ENCODE results near the gene HOXC10.

DNA sequence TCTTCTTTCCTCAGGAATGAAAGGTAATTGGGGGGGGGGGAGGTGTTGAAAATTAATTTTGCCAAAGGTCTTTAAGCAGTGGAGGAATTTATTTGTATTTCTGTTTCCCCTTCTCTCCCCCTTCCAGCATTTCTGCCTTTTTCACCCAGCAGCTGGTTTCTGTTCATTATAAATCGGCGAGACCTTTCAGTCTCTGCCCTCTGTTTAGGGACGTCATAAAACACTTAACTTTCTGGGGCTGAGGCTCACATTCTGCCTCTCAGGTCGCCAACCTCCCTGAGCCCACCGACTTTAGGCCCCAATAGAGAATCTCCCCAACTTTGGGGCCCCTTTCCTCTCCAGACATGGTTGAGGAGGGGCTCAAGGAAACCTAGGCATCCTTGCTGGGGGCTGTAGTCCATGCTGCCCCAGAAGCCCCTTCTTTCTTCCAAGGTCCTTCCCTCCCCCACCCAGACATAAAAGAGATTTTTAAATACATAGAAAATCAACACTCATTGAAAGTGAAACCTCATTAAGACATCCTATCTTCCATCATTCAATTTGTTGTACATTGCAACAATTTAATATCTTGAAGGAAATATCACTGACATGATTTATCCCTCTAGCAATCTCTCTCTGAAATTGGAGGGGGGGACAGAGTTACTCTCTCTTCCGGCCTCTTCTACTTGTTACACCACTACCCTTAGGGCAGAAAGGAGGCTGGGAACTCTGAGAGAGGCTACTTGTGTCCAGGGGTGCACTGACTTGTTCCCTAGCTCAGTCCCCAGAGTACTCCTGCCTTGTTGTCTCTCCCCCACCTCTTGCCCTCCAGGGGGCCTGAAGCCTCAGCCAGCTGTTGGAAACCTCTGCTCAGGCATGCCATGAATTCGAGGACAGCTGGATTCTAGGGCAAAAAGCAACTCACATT is 40.8 kb downstream of the HOXC10 start:
- TF ChIP-seq EGR1 (IDR thresholded peaks at IDR 0.05; ENCODE audit: low read depth) = no peak
- TF ChIP-seq ZFX (IDR thresholded peaks at IDR 0.05) = no peak
- no peak for TF ChIP-seq SP1 (IDR thresholded peaks at IDR 0.05; ENCODE audit: low read depth)
- no peak for TF ChIP-seq CEBPB (IDR thresholded peaks at IDR 0.05; ENCODE audit: low read depth)
- TF ChIP-seq SRF (IDR thresholded peaks at IDR 0.05; ENCODE audit: low read depth) = no peak
- no peak for TF ChIP-seq EZH2phosphoT487 (IDR thresholded peaks at IDR 0.05; ENCODE audit: borderline replicate concordance)
